Breast epithelium (tissue), 4 donors: ENCODE measurements around the gene DLG1. TPM values are rescaled to one million over a fixed set of nuclear protein-coding genes. Genes with fewer than 3 reads are reported as not detected.

Source experiments
- DNase-seq, 2 donors: peaks; one replicate each; pipeline ENCODE4 v3.0.0-alpha.2; 2019; ENCODE audit warnings: low spot score in 2 of 2
- H3K27ac ChIP-seq, 2 donors: fragments of 200-600 bp; sonication (generic) in 1 of 2; one replicate each; pipeline ENCODE4 v1.5.1; 2016 to 2019; ENCODE audit warnings: mild to moderate bottlenecking in 1 of 2
- H3K27me3 ChIP-seq, 2 donors: fragments of 200-600 bp; sonication (generic) in 1 of 2; one replicate each; pipeline versions ENCODE4 v1.5.1 to v1.6.0; 2017 to 2019; ENCODE audit warnings: control low read depth in 1 of 2, mild to moderate bottlenecking in 1 of 2
- H3K36me3 ChIP-seq: fragments of 200-600 bp; one replicate; pipeline ENCODE4 v1.5.1; 2019
- H3K4me1 ChIP-seq, 2 donors: fragments of 200-600 bp; sonication (generic); one replicate each; pipeline ENCODE4 v1.5.1; 2016 to 2019; ENCODE audit warnings: control low read depth in 1 of 2
- H3K4me3 ChIP-seq, 3 donors: fragments of 200-600 bp; sonication (generic); 1 replicate in 2 of 3; 2 replicates in 1 of 3; pipeline ENCODE4 v1.5.1; 2016 to 2019; ENCODE audit warnings: mild to moderate bottlenecking in 3 of 3, moderate library complexity in 2 of 3
- H3K9me3 ChIP-seq, 2 donors: fragments of 200-600 bp; sonication (generic) in 1 of 2; one replicate each; pipeline ENCODE4 v1.5.1; 2016 to 2019; ENCODE audit warnings: control low read depth in 1 of 2
- CTCF ChIP-seq, 3 donors: fragments of 450-650 bp; IDR thresholded peaks; one replicate each; pipeline ENCODE4 v1.5.1; 2016 to 2017; ENCODE audit warnings: antibody characterized with exemption in 3 of 3, mild to moderate bottlenecking in 3 of 3, moderate library complexity in 3 of 3
- POLR2A ChIP-seq: fragments of 450-650 bp; IDR thresholded peaks from one replicate; pipeline ENCODE4 v1.6.1; 2016; ENCODE audit warnings: antibody characterized with exemption, mild to moderate bottlenecking, moderate library complexity
- POLR2AphosphoS5 ChIP-seq, 3 donors: sonication (generic); formaldehyde crosslinking; IDR thresholded peaks; one replicate each; pipeline ENCODE4 v1.6.1; 2017; ENCODE audit warnings: antibody characterized with exemption in 3 of 3
- intact Hi-C: fragments of 100-400 bp; cut with DNase I; formaldehyde crosslinking; loops from one replicate; pipeline ENCODE4 v1.15.1; 2023; ENCODE audit warnings: low total_unique reads
- total RNA-seq, 3 donors: library from RNA; depleted of rRNA; stranded (reverse); fragments of >200 nt; gene quantifications; one replicate each; pipeline ENCODE4 v1.1.0, GENCODE V29; 2016

Gene DLG1
- total RNA-seq, 3 donors from 2014 or later: 76.0 to 100 (median 76.7) TPM

GRCh38 chr3:197015790-197016736 is 282.3 kb downstream of the DLG1 start:
- Histone ChIP-seq H3K36me3 (no peaks in the 10 kb centered on the region), H3K27me3 (no peaks in the 10 kb centered on the region), H3K4me1 (no peaks in the 10 kb centered on the region), H3K4me3 (no peak overlapping the region), H3K9me3 (no peaks in the 10 kb centered on the region), H3K27ac (no peak overlapping the region)
- no peak for TF ChIP-seq CTCF (IDR thresholded peaks at IDR 0.05)
- TF ChIP-seq POLR2A: no peak
- TF ChIP-seq POLR2AphosphoS5 (IDR thresholded peaks at IDR 0.05): no peak
- no peak for DNase-seq
- intact Hi-C loops: no loop called here

GRCh38 chr3:197014942-197015575 is 283.4 kb downstream of the DLG1 start:
- no peak overlapping the region for H3K27ac ChIP-seq
- H3K9me3 ChIP-seq: no peaks in the 10 kb centered on the region
- no peaks in the 10 kb centered on the region for H3K4me1 ChIP-seq
- H3K36me3 ChIP-seq: no peaks in the 10 kb centered on the region
- no peak overlapping the region for H3K4me3 ChIP-seq
- intact Hi-C loops: no loop called here
- no peak for DNase-seq
- no peaks in the 10 kb centered on the region for H3K27me3 ChIP-seq
- TF ChIP-seq POLR2AphosphoS5 (IDR thresholded peaks at IDR 0.05) (no peak), CTCF (IDR thresholded peaks at IDR 0.05) (no peak), POLR2A (no peak)

GRCh38 chr3:197014024-197014423 is 284.4 kb downstream of the DLG1 start:
- Histone ChIP-seq H3K4me3 (no peak overlapping the region), H3K27me3 (no peaks in the 10 kb centered on the region), H3K4me1 (no peaks in the 10 kb centered on the region), H3K36me3 (no peaks in the 10 kb centered on the region), H3K27ac (no peak overlapping the region), H3K9me3 (no peaks in the 10 kb centered on the region)
- intact Hi-C loops: no loop called here
- TF ChIP-seq POLR2A: no peak
- DNase-seq: no peak

GRCh38 chr3:197012540-197012883 is 285.9 kb downstream of the DLG1 start:
- H3K27ac ChIP-seq: no peak overlapping the region
- H3K4me1 ChIP-seq: no peaks in the 10 kb centered on the region
- intact Hi-C loops: no loop called here
- no peaks in the 10 kb centered on the region for H3K36me3 ChIP-seq
- no peaks in the 10 kb centered on the region for H3K9me3 ChIP-seq
- no peak overlapping the region for H3K4me3 ChIP-seq
- TF ChIP-seq CTCF (IDR thresholded peaks at IDR 0.05): no peak
- H3K27me3 ChIP-seq: no peaks in the 10 kb centered on the region
- no peak for DNase-seq

GRCh38 chr3:197011780-197012539 is 286.5 kb downstream of the DLG1 start:
- no peaks in the 10 kb centered on the region for H3K27me3 ChIP-seq
- no peaks in the 10 kb centered on the region for H3K9me3 ChIP-seq
- DNase-seq: no peak
- intact Hi-C loops: no loop called here
- no peaks in the 10 kb centered on the region for H3K36me3 ChIP-seq
- no peak overlapping the region for H3K27ac ChIP-seq
- no peak overlapping the region for H3K4me3 ChIP-seq
- no peaks in the 10 kb centered on the region for H3K4me1 ChIP-seq
- TF ChIP-seq CTCF (IDR thresholded peaks at IDR 0.05) (no peak), POLR2AphosphoS5 (IDR thresholded peaks at IDR 0.05) (no peak), POLR2A (no peak)
